Activated naive CD8-positive, alpha-beta T cell (primary cell): ENCODE measurements around the gene PLCB4.

Experiments used
- H3K27ac Mint-ChIP-seq: one replicate; pipeline ENCODE4 v1.8.0; 2021; ENCODE audit warnings: mixed read lengths
- H3K27me3 Mint-ChIP-seq: one replicate; pipeline ENCODE4 v1.8.0; 2021; ENCODE audit warnings: mixed read lengths
- H3K36me3 Mint-ChIP-seq: one replicate; pipeline ENCODE4 v1.8.0; 2021; ENCODE audit warnings: mixed read lengths
- H3K4me1 Mint-ChIP-seq: one replicate; pipeline ENCODE4 v1.8.0; 2021; ENCODE audit warnings: low read depth, mixed read lengths
- H3K4me3 Mint-ChIP-seq: one replicate; pipeline ENCODE4 v1.8.0; 2021; ENCODE audit warnings: mild to moderate bottlenecking, mixed read lengths
- H3K9me3 Mint-ChIP-seq: one replicate; pipeline ENCODE4 v1.8.0; 2021; ENCODE audit warnings: low read depth, mixed read lengths

The PLCB4 gene

GRCh38 chr20:9495701-9496100 is 426.8 kb downstream of the PLCB4 start:
- H3K27ac Mint-ChIP-seq: no peak overlapping the region
- no peaks in the 10 kb centered on the region for H3K27me3 Mint-ChIP-seq
- H3K4me3 Mint-ChIP-seq: no peak overlapping the region
- H3K4me1 Mint-ChIP-seq: no peaks in the 10 kb centered on the region
- peaks cover 5% of the 10 kb centered on the region for H3K9me3 Mint-ChIP-seq
- no peaks in the 10 kb centered on the region for H3K36me3 Mint-ChIP-seq

- no peaks in the 10 kb centered on the region for H3K36me3 Mint-ChIP-seq
- H3K27me3 Mint-ChIP-seq: no peaks in the 10 kb centered on the region
These were observed 427.3 kb downstream of the PLCB4 start for GRCh38 chr20:9496155-9496554.

GRCh38 chr20:9498322-9498721 is 429.4 kb downstream of the PLCB4 start:
- peaks cover 5% of the 10 kb centered on the region for H3K9me3 Mint-ChIP-seq
- no peaks in the 10 kb centered on the region for H3K4me1 Mint-ChIP-seq
- no peaks in the 10 kb centered on the region for H3K27me3 Mint-ChIP-seq
- H3K27ac Mint-ChIP-seq: no peak overlapping the region
- H3K36me3 Mint-ChIP-seq: no peaks in the 10 kb centered on the region
- H3K4me3 Mint-ChIP-seq: no peak overlapping the region

More at GRCh38 chr20:9496155-9496554, 427.3 kb downstream of the PLCB4 start:
- H3K27ac Mint-ChIP-seq: no peak overlapping the region
- no peaks in the 10 kb centered on the region for H3K4me1 Mint-ChIP-seq
- peaks cover 5% of the 10 kb centered on the region for H3K9me3 Mint-ChIP-seq
- H3K4me3 Mint-ChIP-seq: no peak overlapping the region

- Mint-ChIP-seq H3K9me3 (peaks cover 5% of the 10 kb centered on the region), H3K27ac (no peak overlapping the region), H3K4me3 (no peak overlapping the region), H3K4me1 (no peaks in the 10 kb centered on the region), H3K36me3 (no peaks in the 10 kb centered on the region), H3K27me3 (no peaks in the 10 kb centered on the region)
These were observed 430.4 kb downstream of the PLCB4 start for GRCh38 chr20:9499126-9499899.

- Mint-ChIP-seq H3K4me3 (no peak overlapping the region), H3K4me1 (no peaks in the 10 kb centered on the region), H3K9me3 (peaks cover 5% of the 10 kb centered on the region), H3K27me3 (no peaks in the 10 kb centered on the region), H3K36me3 (no peaks in the 10 kb centered on the region), H3K27ac (no peak overlapping the region)
These were observed 431.2 kb downstream of the PLCB4 start for GRCh38 chr20:9500121-9500520.

- no peaks in the 10 kb centered on the region for H3K4me1 Mint-ChIP-seq
These were observed 432.6 kb downstream of the PLCB4 start for GRCh38 chr20:9501473-9501872.

GRCh38 chr20:9503526-9504245 is 434.8 kb downstream of the PLCB4 start:
- no peak overlapping the region for H3K4me3 Mint-ChIP-seq
- H3K27ac Mint-ChIP-seq: no peak overlapping the region

More at GRCh38 chr20:9501473-9501872, 432.6 kb downstream of the PLCB4 start:
- Mint-ChIP-seq H3K4me3 (no peak overlapping the region), H3K36me3 (no peaks in the 10 kb centered on the region), H3K9me3 (peaks cover 5% of the 10 kb centered on the region), H3K27me3 (peaks cover 3% of the 10 kb centered on the region), H3K27ac (no peak overlapping the region)

GRCh38 chr20:9506280-9506821 is 437.5 kb downstream of the PLCB4 start:
- H3K27ac Mint-ChIP-seq: no peak overlapping the region
- peaks cover 12% of the 10 kb centered on the region for H3K27me3 Mint-ChIP-seq
- no peaks in the 10 kb centered on the region for H3K9me3 Mint-ChIP-seq
- no peak overlapping the region for H3K4me3 Mint-ChIP-seq
- H3K36me3 Mint-ChIP-seq: no peaks in the 10 kb centered on the region
- no peaks in the 10 kb centered on the region for H3K4me1 Mint-ChIP-seq

More at GRCh38 chr20:9503526-9504245, 434.8 kb downstream of the PLCB4 start:
- no peaks in the 10 kb centered on the region for H3K9me3 Mint-ChIP-seq
- H3K36me3 Mint-ChIP-seq: no peaks in the 10 kb centered on the region
- no peaks in the 10 kb centered on the region for H3K4me1 Mint-ChIP-seq
- peaks cover 7% of the 10 kb centered on the region for H3K27me3 Mint-ChIP-seq

GRCh38 chr20:9506964-9507369 is 438.1 kb downstream of the PLCB4 start:
- no peaks in the 10 kb centered on the region for H3K36me3 Mint-ChIP-seq

GRCh38 chr20:9507544-9508239 is 438.8 kb downstream of the PLCB4 start:
- no peak overlapping the region for H3K4me3 Mint-ChIP-seq
- no peaks in the 10 kb centered on the region for H3K9me3 Mint-ChIP-seq
- peaks cover 19% of the 10 kb centered on the region for H3K27me3 Mint-ChIP-seq
- no peaks in the 10 kb centered on the region for H3K4me1 Mint-ChIP-seq
- H3K27ac Mint-ChIP-seq: no peak overlapping the region
- H3K36me3 Mint-ChIP-seq: no peaks in the 10 kb centered on the region

More at GRCh38 chr20:9506964-9507369, 438.1 kb downstream of the PLCB4 start:
- no peak overlapping the region for H3K27ac Mint-ChIP-seq
- no peaks in the 10 kb centered on the region for H3K9me3 Mint-ChIP-seq
- H3K27me3 Mint-ChIP-seq: peaks cover 16% of the 10 kb centered on the region
- H3K4me1 Mint-ChIP-seq: no peaks in the 10 kb centered on the region
- H3K4me3 Mint-ChIP-seq: no peak overlapping the region

GRCh38 chr20:9508240-9508661 is 439.4 kb downstream of the PLCB4 start:
- Mint-ChIP-seq H3K27ac (no peak overlapping the region), H3K4me1 (no peaks in the 10 kb centered on the region), H3K9me3 (no peaks in the 10 kb centered on the region), H3K4me3 (no peak overlapping the region), H3K27me3 (peaks cover 19% of the 10 kb centered on the region), H3K36me3 (no peaks in the 10 kb centered on the region)

GRCh38 chr20:9508696-9509178 is 439.9 kb downstream of the PLCB4 start:
- no peaks in the 10 kb centered on the region for H3K4me1 Mint-ChIP-seq
- no peak overlapping the region for H3K4me3 Mint-ChIP-seq
- no peak overlapping the region for H3K27ac Mint-ChIP-seq
- no peaks in the 10 kb centered on the region for H3K36me3 Mint-ChIP-seq
- peaks cover 19% of the 10 kb centered on the region for H3K27me3 Mint-ChIP-seq
- no peaks in the 10 kb centered on the region for H3K9me3 Mint-ChIP-seq

- Mint-ChIP-seq H3K4me3 (no peak overlapping the region), H3K27me3 (peaks cover 21% of the 10 kb centered on the region), H3K27ac (no peak overlapping the region), H3K9me3 (no peaks in the 10 kb centered on the region), H3K4me1 (no peaks in the 10 kb centered on the region), H3K36me3 (no peaks in the 10 kb centered on the region)
These were observed 440.4 kb downstream of the PLCB4 start for GRCh38 chr20:9509246-9509645.

- H3K4me1 Mint-ChIP-seq: no peaks in the 10 kb centered on the region
- H3K27ac Mint-ChIP-seq: no peak overlapping the region
- no peaks in the 10 kb centered on the region for H3K9me3 Mint-ChIP-seq
- no peak overlapping the region for H3K4me3 Mint-ChIP-seq
- H3K36me3 Mint-ChIP-seq: no peaks in the 10 kb centered on the region
- H3K27me3 Mint-ChIP-seq: peaks cover 26% of the 10 kb centered on the region
These were observed 442.0 kb downstream of the PLCB4 start for GRCh38 chr20:9510911-9511310.

- Mint-ChIP-seq H3K27ac (no peak overlapping the region), H3K9me3 (no peaks in the 10 kb centered on the region), H3K36me3 (no peaks in the 10 kb centered on the region), H3K4me1 (no peaks in the 10 kb centered on the region), H3K27me3 (peaks cover 31% of the 10 kb centered on the region), H3K4me3 (no peak overlapping the region)
These were observed 445.2 kb downstream of the PLCB4 start for GRCh38 chr20:9514072-9514460.
